Parathyroid adenoma (tissue), 2 donors: ENCODE data around the gene IDUA.

ENCODE experiments used
- H2AFZ ChIP-seq: fragments of 300-600 bp; sonication (generic); one replicate; pipeline ENCODE4 v1.7.0; 2017; ENCODE audit warnings: antibody characterized with exemption, mild to moderate bottlenecking
- H3K27ac ChIP-seq: fragments of 300-600 bp; sonication (generic); one replicate; pipeline ENCODE4 v1.7.0; 2017
- H3K27me3 ChIP-seq: fragments of 300-600 bp; sonication (generic); one replicate; pipeline ENCODE4 v1.7.0; 2017; ENCODE audit warnings: low read length; ENCODE audit not compliant: control insufficient read depth, insufficient read depth
- H3K36me3 ChIP-seq: fragments of 300-600 bp; sonication (generic); one replicate; pipeline ENCODE4 v1.7.0; 2017; ENCODE audit warnings: low read length; ENCODE audit not compliant: control insufficient read depth, insufficient read depth
- H3K4me1 ChIP-seq: fragments of 300-600 bp; sonication (generic); one replicate; pipeline ENCODE4 v1.7.0; 2017; ENCODE audit warnings: control low read depth
- H3K4me2 ChIP-seq: fragments of 300-600 bp; sonication (generic); one replicate; pipeline ENCODE4 v1.7.0; 2017; ENCODE audit warnings: low read length
- H3K4me3 ChIP-seq: fragments of 300-600 bp; sonication (generic); one replicate; pipeline ENCODE4 v1.7.0; 2017; ENCODE audit warnings: low read depth, low read length
- H3K79me2 ChIP-seq: fragments of 300-600 bp; sonication (generic); one replicate; pipeline ENCODE4 v1.7.0; 2017; ENCODE audit warnings: control low read depth
- H3K9ac ChIP-seq: fragments of 300-600 bp; sonication (generic); one replicate; pipeline ENCODE4 v1.7.0; 2017; ENCODE audit warnings: mild to moderate bottlenecking
- H3K9me3 ChIP-seq: fragments of 300-600 bp; sonication (generic); one replicate; pipeline ENCODE4 v1.7.0; 2017; ENCODE audit warnings: low read length; ENCODE audit not compliant: control insufficient read depth
- CTCF ChIP-seq: fragments of 300-600 bp; sonication (generic); IDR thresholded peaks from one replicate; pipeline ENCODE4 v1.7.0; 2017; ENCODE audit warnings: antibody characterized with exemption, mild to moderate bottlenecking
- donor health status: primary hyperparathyroidism.

Gene IDUA

GRCh38 chr4:1047976-1048772 is 61.3 kb downstream of the IDUA start:
- H3K4me2 ChIP-seq = no peak overlapping the region
- no peak overlapping the region for H3K4me3 ChIP-seq
- no peak for TF ChIP-seq CTCF
- no peaks in the 10 kb centered on the region for H3K4me1 ChIP-seq
- no peaks in the 10 kb centered on the region for H3K36me3 ChIP-seq
- H3K27me3 ChIP-seq = peaks cover 4% of the 10 kb centered on the region
- no peak overlapping the region for H2AFZ ChIP-seq
- H3K9ac ChIP-seq = no peak overlapping the region
- no peak overlapping the region for H3K27ac ChIP-seq
- no peaks in the 10 kb centered on the region for H3K79me2 ChIP-seq
- no peaks in the 10 kb centered on the region for H3K9me3 ChIP-seq

DNA sequence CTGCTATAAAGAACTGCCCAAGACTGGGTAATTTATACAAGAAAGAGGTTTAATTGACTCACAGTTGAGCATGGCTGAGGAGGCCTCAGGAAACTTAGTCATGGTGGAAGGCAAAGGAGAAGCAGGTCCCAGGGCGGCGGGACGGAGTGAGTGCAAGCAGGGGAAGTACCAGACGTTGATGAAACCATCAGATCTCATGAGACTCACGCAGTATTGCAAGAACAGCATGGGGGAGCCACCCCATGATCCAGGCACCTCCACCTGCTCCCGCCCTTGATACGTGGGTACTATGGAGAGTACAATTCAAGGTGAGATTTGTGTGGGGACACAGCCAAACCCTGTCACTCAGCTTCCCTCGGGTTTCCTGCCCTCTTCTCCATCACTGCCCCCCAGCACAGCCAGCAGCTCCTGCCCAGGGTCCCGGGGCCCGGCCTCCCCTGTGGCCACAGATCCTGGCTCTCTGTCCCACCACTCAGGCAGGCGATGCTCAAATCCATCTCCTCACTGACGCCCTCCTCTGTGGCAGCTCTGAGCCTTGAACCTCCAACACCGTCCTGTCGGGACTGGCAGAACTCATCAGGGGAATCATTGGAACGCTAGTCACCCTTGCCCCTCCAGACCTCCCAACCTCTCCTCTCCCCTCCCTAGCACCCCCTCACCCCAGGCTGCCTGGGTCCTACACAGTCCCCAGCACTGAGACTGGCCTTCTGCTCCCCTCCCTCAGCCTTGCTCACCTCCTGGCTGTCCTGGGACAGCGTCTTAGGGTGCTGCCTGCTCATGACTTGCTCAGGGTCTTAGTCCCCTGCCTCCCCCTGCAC is 62.1 kb downstream of the IDUA start:
- no peaks in the 10 kb centered on the region for H3K79me2 ChIP-seq
- peaks cover 4% of the 10 kb centered on the region for H3K27me3 ChIP-seq
- H3K4me2 ChIP-seq = no peak overlapping the region
- H2AFZ ChIP-seq = no peak overlapping the region
- H3K36me3 ChIP-seq = no peaks in the 10 kb centered on the region
- H3K9ac ChIP-seq = no peak overlapping the region
- H3K27ac ChIP-seq = no peak overlapping the region
- no peak overlapping the region for H3K4me3 ChIP-seq
- H3K4me1 ChIP-seq = no peaks in the 10 kb centered on the region
- no peak for TF ChIP-seq CTCF
- no peaks in the 10 kb centered on the region for H3K9me3 ChIP-seq

- Histone ChIP-seq H3K79me2 (no peaks in the 10 kb centered on the region), H3K4me2 (no peak overlapping the region), H3K27ac (no peak overlapping the region), H3K27me3 (peaks cover 4% of the 10 kb centered on the region), H2AFZ (no peak overlapping the region), H3K4me1 (no peaks in the 10 kb centered on the region), H3K9me3 (no peaks in the 10 kb centered on the region), H3K4me3 (no peak overlapping the region), H3K36me3 (no peaks in the 10 kb centered on the region), H3K9ac (no peak overlapping the region)
- TF ChIP-seq CTCF = no peak
Measured at GRCh38 chr4:1049591-1049905, 62.7 kb downstream of the IDUA start.

DNA sequence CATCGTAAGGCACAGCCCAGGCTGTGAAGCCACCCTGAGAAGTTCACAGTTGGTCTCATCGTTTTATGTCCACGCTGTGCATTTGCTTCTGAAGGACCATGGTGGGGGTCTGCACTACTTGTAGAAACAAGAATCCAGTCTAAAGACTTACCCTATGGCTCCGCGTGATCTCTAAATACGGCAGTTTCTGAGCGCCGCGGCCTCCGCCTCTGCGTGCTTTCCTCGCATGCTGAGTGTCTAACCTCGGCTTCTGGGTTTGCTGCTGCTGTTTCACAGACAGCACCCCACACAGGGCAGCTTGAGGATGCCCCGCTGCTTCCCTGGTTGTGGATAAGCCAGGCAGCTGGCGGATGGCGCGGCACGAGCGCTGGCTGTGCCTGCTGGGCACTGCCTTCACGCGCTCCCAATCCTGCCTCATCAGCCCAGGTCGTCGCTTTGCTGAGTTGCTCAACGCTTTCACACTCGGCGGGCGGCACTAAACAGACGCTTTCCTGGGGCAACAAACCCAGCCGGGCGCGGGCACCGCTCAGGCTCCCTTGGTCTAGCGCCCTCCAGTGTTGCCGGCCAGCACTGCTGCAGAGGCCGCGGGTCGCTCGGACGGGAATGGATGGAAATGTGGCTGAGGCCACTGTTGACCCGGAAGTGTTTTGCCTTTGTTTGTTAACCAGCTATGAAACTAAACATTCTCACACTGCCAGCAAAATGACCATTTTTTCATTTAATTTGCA is 63.8 kb downstream of the IDUA start:
- Histone ChIP-seq H3K27ac (no peak overlapping the region), H3K27me3 (no peaks in the 10 kb centered on the region), H3K4me2 (no peak overlapping the region), H3K79me2 (no peaks in the 10 kb centered on the region), H2AFZ (no peak overlapping the region), H3K9me3 (no peaks in the 10 kb centered on the region), H3K36me3 (no peaks in the 10 kb centered on the region), H3K4me3 (no peak overlapping the region), H3K4me1 (no peaks in the 10 kb centered on the region), H3K9ac (no peak overlapping the region)
- TF ChIP-seq CTCF = no peak
